GM23338 (cell line): ENCODE results near the gene LCE1A. TPM values are rescaled to one million over a fixed set of nuclear protein-coding genes. Genes with fewer than 3 reads are reported as not detected.

Source experiments
- ATAC-seq: fragments of 200-7000 bp; cut with Tn5 transposase; 3 replicates; pipeline ENCODE4 v1.9.1; 2020
- DNase-seq: peaks from one replicate; pipeline ENCODE4 v3.0.0-alpha.2; 2015; ENCODE audit warnings: low spot score
- H2AFZ ChIP-seq: fragments of 200-600 bp; sonication (generic); 2 replicates; pipeline ENCODE4 v1.8.0; 2016; ENCODE audit warnings: antibody characterized with exemption, mild to moderate bottlenecking, moderate library complexity
- H3F3A ChIP-seq: fragments of 200-600 bp; sonication (generic); replicated peaks from 2 replicates; pipeline ENCODE4 v1.8.0; 2017; ENCODE audit warnings: antibody characterized with exemption, mixed run types, low read depth
- H3K27ac ChIP-seq: fragments of 200-600 bp; sonication (generic); 2 replicates; pipeline ENCODE4 v1.6.1; 2016; ENCODE audit warnings: low read depth
- H3K27me3 ChIP-seq: fragments of 200-600 bp; sonication (generic); 2 replicates; pipeline ENCODE4 v1.8.0; 2016; ENCODE audit warnings: mild to moderate bottlenecking, mixed run types, moderate library complexity; ENCODE audit not compliant: insufficient read depth
- H3K36me3 ChIP-seq: fragments of 200-600 bp; sonication (generic); 2 replicates; pipeline ENCODE4 v1.8.0; 2016; ENCODE audit warnings: mild to moderate bottlenecking; ENCODE audit not compliant: insufficient read depth
- H3K4me1 ChIP-seq: fragments of 200-600 bp; sonication (generic); 2 replicates; pipeline ENCODE4 v1.8.0; 2016; ENCODE audit warnings: mild to moderate bottlenecking, moderate library complexity; ENCODE audit not compliant: insufficient read depth
- H3K4me2 ChIP-seq: fragments of 200-600 bp; sonication (generic); 2 replicates; pipeline ENCODE4 v1.7.1; 2017; ENCODE audit warnings: mixed run types
- H3K4me3 ChIP-seq: fragments of 200-600 bp; sonication (generic); 2 replicates; pipeline ENCODE4 v1.6.1; 2016; ENCODE audit warnings: mixed run types
- H3K79me2 ChIP-seq: fragments of 200-600 bp; sonication (generic); replicated peaks from 2 replicates; pipeline ENCODE4 v1.8.0; 2017; ENCODE audit warnings: mild to moderate bottlenecking; ENCODE audit not compliant: insufficient read depth
- H3K9me2 ChIP-seq: fragments of 200-600 bp; sonication (generic); 2 replicates; pipeline ENCODE4 v1.8.0; 2017; ENCODE audit not compliant: insufficient read depth
- H4K20me1 ChIP-seq: fragments of 200-600 bp; sonication (generic); replicated peaks from 2 replicates; pipeline ENCODE4 v1.8.0; 2017; ENCODE audit warnings: mild to moderate bottlenecking; ENCODE audit not compliant: insufficient read depth
- H3K27ac Mint-ChIP-seq: 2 replicates; pipeline ENCODE4 v1.8.0; 2020; ENCODE audit warnings: inconsistent platforms, mild to moderate bottlenecking, moderate library complexity, mixed read lengths
- H3K27me3 Mint-ChIP-seq: 3 replicates; pipeline ENCODE4 v1.8.0; 2022; ENCODE audit warnings: low read depth, mild to moderate bottlenecking, moderate library complexity, mixed read lengths, inconsistent platforms; ENCODE audit not compliant: insufficient read depth, poor library complexity
- H3K36me3 Mint-ChIP-seq: 3 replicates; pipeline ENCODE4 v1.8.0; 2021; ENCODE audit warnings: low read depth, mild to moderate bottlenecking, inconsistent platforms, moderate library complexity, mixed read lengths
- H3K4me1 Mint-ChIP-seq: 3 replicates; pipeline ENCODE4 v1.8.0; 2020; ENCODE audit warnings: mild to moderate bottlenecking, inconsistent platforms, mixed read lengths
- H3K4me3 Mint-ChIP-seq: 3 replicates; pipeline ENCODE4 v1.8.0; 2021; ENCODE audit warnings: moderate library complexity, mild to moderate bottlenecking, inconsistent platforms, mixed read lengths
- H3K9me3 Mint-ChIP-seq: 3 replicates; pipeline ENCODE4 v1.8.0; 2020; ENCODE audit warnings: moderate library complexity, mild to moderate bottlenecking, inconsistent platforms, mixed read lengths
- EZH2 ChIP-seq: fragments of 200-600 bp; sonication (generic); IDR thresholded peaks from one replicate; pipeline ENCODE4 v1.8.0; 2017; ENCODE audit warnings: antibody characterized with exemption, mild to moderate bottlenecking, low read depth; ENCODE audit not compliant: unreplicated experiment
- EZH2phosphoT487 ChIP-seq: fragments of 200-600 bp; sonication (generic); IDR thresholded peaks from one replicate; pipeline ENCODE4 v1.8.1; 2018; ENCODE audit warnings: antibody characterized with exemption; ENCODE audit not compliant: unreplicated experiment
- NANOG ChIP-seq: IDR thresholded peaks from 2 replicates; pipeline ENCODE4 v1.6.1; 2016; ENCODE audit warnings: antibody characterized with exemption, borderline replicate concordance
- POLR2AphosphoS5 ChIP-seq: IDR thresholded peaks from 2 replicates; pipeline ENCODE4 v1.6.1; 2016; ENCODE audit warnings: antibody characterized with exemption, low read depth
- ZNF114 ChIP-seq: fragments of 250-450 bp; sonication (Bioruptor Pico); IDR thresholded peaks from 2 replicates; pipeline ENCODE4 v1.5.0; 2020; ENCODE audit warnings: mild to moderate bottlenecking, moderate library complexity
- ZNF331 ChIP-seq: fragments of 250-450 bp; sonication (Bioruptor Pico); IDR thresholded peaks from 2 replicates; pipeline ENCODE4 v1.5.0; 2020; ENCODE audit warnings: low read depth, mild to moderate bottlenecking, moderate library complexity
- polyA plus RNA-seq: library from polyadenylated mRNA; unstranded; fragments of >200 nt; fragmentation: Nextera tagmentation; extraction: Ambion mirVana; gene quantifications from 2 replicates; pipeline ENCODE4 v1.2.1, GENCODE V29; 2016
- total RNA-seq: library from RNA; depleted of rRNA; stranded (reverse); fragments of >200 nt; shearing (Covaris generic); gene quantifications from 2 replicates; pipeline ENCODE4 v1.2.3, GENCODE V29; 2014
- TF ChIP-seq, protein P1 (sequence below): fragments of 250-450 bp; sonication (Bioruptor Pico); IDR thresholded peaks from 2 replicates; pipeline ENCODE4 v1.5.0; 2020; ENCODE audit warnings: mild to moderate bottlenecking, moderate library complexity
- TF ChIP-seq, protein P2 (sequence below): IDR thresholded peaks from 2 replicates; pipeline ENCODE4 v1.6.1; 2016; ENCODE audit warnings: antibody characterized with exemption
- TF ChIP-seq, protein P3 (sequence below): IDR thresholded peaks from one replicate; pipeline ENCODE4 v1.6.1; 2018; ENCODE audit warnings: antibody characterized with exemption; ENCODE audit not compliant: unreplicated experiment

The LCE1A gene
- total and polyA plus RNA-seq, 2 experiments from 2014 or later = not detected

DNA sequence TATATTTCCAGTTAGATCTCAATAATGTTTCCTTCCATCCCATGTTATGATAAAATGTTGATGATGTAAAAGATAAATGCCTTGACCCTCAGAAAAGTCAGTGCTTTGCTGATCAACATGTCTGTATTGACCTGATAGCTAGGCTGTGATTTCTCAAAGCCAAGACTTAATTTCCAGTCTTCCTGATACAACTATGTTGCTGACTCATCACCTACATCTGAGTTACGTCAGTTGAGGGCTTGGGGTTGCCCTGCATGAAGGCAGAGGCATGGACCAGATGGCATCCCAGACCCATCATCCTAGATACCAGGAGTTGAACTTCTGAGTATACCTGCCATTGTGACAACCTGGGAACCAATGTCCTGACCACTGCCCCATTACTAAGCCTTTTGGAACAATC, 25.9 kb upstream of the LCE1A start:
- Histone ChIP-seq H3K4me2 (no peak overlapping the region), H3K4me3 (no peak overlapping the region), H3K27me3 (no peaks in the 10 kb centered on the region), H3K4me1 (no peaks in the 10 kb centered on the region), H3K79me2 (no peaks in the 10 kb centered on the region), H4K20me1 (no peaks in the 10 kb centered on the region), H2AFZ (no peak overlapping the region), H3K9me2 (no peaks in the 10 kb centered on the region; the same call in 1 of the 2 replicates), H3F3A (no peaks in the 10 kb centered on the region), H3K27ac (no peak overlapping the region), H3K36me3 (no peaks in the 10 kb centered on the region)
- no peaks in the 10 kb centered on the region for H3K9me3 Mint-ChIP-seq
- H3K36me3 Mint-ChIP-seq = no peaks in the 10 kb centered on the region
- H3K27ac Mint-ChIP-seq = no peak overlapping the region
- peaks cover 3% of the 10 kb centered on the region for H3K27me3 Mint-ChIP-seq
- TF ChIP-seq ZNF331 = no peak
- TF ChIP-seq, protein P1, sequence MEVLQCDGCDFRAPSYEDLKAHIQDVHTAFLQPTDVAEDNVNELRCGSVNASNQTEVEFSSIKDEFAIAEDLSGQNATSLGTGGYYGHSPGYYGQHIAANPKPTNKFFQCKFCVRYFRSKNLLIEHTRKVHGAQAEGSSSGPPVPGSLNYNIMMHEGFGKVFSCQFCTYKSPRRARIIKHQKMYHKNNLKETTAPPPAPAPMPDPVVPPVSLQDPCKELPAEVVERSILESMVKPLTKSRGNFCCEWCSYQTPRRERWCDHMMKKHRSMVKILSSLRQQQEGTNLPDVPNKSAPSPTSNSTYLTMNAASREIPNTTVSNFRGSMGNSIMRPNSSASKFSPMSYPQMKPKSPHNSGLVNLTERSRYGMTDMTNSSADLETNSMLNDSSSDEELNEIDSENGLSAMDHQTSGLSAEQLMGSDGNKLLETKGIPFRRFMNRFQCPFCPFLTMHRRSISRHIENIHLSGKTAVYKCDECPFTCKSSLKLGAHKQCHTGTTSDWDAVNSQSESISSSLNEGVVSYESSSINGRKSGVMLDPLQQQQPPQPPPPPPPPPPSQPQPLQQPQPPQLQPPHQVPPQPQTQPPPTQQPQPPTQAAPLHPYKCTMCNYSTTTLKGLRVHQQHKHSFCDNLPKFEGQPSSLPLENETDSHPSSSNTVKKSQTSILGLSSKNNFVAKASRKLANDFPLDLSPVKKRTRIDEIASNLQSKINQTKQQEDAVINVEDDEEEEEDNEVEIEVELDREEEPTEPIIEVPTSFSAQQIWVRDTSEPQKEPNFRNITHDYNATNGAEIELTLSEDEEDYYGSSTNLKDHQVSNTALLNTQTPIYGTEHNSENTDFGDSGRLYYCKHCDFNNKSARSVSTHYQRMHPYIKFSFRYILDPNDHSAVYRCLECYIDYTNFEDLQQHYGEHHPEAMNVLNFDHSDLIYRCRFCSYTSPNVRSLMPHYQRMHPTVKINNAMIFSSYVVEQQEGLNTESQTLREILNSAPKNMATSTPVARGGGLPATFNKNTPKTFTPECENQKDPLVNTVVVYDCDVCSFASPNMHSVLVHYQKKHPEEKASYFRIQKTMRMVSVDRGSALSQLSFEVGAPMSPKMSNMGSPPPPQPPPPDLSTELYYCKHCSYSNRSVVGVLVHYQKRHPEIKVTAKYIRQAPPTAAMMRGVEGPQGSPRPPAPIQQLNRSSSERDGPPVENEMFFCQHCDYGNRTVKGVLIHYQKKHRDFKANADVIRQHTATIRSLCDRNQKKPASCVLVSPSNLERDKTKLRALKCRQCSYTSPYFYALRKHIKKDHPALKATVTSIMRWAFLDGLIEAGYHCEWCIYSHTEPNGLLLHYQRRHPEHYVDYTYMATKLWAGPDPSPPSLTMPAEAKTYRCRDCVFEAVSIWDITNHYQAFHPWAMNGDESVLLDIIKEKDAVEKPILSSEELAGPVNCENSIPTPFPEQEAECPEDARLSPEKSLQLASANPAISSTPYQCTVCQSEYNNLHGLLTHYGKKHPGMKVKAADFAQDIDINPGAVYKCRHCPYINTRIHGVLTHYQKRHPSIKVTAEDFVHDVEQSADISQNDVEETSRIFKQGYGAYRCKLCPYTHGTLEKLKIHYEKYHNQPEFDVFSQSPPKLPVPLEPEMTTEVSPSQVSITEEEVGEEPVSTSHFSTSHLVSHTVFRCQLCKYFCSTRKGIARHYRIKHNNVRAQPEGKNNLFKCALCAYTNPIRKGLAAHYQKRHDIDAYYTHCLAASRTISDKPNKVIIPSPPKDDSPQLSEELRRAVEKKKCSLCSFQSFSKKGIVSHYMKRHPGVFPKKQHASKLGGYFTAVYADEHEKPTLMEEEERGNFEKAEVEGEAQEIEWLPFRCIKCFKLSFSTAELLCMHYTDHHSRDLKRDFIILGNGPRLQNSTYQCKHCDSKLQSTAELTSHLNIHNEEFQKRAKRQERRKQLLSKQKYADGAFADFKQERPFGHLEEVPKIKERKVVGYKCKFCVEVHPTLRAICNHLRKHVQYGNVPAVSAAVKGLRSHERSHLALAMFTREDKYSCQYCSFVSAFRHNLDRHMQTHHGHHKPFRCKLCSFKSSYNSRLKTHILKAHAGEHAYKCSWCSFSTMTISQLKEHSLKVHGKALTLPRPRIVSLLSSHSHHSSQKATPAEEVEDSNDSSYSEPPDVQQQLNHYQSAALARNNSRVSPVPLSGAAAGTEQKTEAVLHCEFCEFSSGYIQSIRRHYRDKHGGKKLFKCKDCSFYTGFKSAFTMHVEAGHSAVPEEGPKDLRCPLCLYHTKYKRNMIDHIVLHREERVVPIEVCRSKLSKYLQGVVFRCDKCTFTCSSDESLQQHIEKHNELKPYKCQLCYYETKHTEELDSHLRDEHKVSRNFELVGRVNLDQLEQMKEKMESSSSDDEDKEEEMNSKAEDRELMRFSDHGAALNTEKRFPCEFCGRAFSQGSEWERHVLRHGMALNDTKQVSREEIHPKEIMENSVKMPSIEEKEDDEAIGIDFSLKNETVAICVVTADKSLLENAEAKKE (CRISPR knock-in tag) = no peak
- TF ChIP-seq EZH2phosphoT487 = no peak
- TF ChIP-seq, protein P2, sequence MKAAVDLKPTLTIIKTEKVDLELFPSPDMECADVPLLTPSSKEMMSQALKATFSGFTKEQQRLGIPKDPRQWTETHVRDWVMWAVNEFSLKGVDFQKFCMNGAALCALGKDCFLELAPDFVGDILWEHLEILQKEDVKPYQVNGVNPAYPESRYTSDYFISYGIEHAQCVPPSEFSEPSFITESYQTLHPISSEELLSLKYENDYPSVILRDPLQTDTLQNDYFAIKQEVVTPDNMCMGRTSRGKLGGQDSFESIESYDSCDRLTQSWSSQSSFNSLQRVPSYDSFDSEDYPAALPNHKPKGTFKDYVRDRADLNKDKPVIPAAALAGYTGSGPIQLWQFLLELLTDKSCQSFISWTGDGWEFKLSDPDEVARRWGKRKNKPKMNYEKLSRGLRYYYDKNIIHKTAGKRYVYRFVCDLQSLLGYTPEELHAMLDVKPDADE = no peak
- TF ChIP-seq ZNF114 (CRISPR knock-in tag) = no peak
- no peak for TF ChIP-seq NANOG
- no peak for TF ChIP-seq EZH2
- TF ChIP-seq POLR2AphosphoS5 = no peak
- TF ChIP-seq, protein P3, sequence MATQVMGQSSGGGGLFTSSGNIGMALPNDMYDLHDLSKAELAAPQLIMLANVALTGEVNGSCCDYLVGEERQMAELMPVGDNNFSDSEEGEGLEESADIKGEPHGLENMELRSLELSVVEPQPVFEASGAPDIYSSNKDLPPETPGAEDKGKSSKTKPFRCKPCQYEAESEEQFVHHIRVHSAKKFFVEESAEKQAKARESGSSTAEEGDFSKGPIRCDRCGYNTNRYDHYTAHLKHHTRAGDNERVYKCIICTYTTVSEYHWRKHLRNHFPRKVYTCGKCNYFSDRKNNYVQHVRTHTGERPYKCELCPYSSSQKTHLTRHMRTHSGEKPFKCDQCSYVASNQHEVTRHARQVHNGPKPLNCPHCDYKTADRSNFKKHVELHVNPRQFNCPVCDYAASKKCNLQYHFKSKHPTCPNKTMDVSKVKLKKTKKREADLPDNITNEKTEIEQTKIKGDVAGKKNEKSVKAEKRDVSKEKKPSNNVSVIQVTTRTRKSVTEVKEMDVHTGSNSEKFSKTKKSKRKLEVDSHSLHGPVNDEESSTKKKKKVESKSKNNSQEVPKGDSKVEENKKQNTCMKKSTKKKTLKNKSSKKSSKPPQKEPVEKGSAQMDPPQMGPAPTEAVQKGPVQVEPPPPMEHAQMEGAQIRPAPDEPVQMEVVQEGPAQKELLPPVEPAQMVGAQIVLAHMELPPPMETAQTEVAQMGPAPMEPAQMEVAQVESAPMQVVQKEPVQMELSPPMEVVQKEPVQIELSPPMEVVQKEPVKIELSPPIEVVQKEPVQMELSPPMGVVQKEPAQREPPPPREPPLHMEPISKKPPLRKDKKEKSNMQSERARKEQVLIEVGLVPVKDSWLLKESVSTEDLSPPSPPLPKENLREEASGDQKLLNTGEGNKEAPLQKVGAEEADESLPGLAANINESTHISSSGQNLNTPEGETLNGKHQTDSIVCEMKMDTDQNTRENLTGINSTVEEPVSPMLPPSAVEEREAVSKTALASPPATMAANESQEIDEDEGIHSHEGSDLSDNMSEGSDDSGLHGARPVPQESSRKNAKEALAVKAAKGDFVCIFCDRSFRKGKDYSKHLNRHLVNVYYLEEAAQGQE = no peak
- DNase-seq (no peak), ATAC-seq (no peak)
- no peaks in the 10 kb centered on the region for H3K4me1 Mint-ChIP-seq
- H3K4me3 Mint-ChIP-seq = no peak overlapping the region
